Measurements from ENCODE around the gene GCNT1.
"Not testable (repeated sequence)": the region's sequence is repeated elsewhere in the genome, so short reads cannot be mapped to it uniquely, and the experiment has no call there.

The GCNT1 gene

DNA sequence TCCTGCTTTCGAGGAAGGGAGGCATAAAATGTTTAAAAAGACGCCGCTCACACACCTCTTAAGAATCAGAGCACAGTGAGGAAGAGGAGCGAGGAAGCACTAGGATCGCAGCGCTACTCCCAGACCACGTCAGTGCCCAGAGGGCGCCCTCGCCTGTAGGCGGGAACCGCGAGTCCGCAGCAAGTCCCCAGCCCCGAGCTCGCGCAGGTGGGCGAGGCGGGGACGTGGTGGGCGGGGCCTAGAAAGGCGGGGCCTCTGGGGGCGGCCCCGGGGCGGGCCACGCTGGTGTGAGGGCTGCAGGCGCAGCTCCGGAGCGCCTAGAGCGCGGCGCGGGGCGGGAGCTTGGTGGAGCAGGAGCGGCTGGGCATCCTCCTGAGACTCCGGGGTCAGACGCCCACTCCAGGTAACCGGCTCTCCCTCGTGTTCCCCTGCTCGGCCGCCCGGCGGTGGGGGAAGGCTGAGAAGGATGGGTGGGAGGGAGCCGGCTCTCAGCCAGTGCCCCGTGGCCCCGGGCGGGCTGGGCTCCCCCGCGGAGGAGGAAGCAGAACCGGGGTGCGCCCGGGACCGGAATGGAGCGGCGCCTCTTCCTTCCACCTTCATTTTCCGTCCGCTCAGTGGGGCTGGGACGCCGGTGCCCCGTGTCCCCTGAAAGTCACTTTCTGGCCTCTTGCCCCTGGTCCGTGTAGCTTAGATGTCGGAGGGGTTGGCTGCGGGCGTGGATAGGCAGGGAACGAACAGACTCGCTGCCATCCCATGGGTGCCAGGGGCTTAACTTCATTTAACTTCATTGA, at the start of gene GCNT1:
TSS of gene GCNT1 (plus strand) at position 280 of the 791 bp plus-strand sequence. CDS start 43,200 bp downstream, outside the sequence.
- in situ Hi-C loops (cut with MboI; ENCODE audit: low sequenced_read_pairs), result loop anchor here (10.0 kb wide), 1 partner anchor 206 kb away; no protein-coding TSS in a partner anchor

DNA sequence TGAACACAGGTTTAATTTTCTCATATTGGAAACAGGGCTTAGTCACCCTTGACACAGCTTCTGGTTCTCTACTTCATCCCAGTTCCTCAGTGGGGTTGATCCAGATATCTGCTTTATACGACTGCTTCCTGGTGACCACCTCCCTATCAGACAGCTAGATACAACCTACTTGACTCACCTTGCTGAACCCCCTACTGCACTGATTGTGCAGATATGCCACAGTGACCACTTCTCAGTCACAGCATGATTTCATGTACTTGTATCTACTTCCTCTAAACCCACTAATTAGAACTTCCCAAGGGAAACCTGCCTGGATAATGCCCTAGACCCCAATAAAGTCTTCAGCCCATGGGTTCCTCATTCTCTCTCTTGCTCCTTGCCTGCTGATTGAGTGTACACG, 46.3 kb upstream of the GCNT1 start:
- in situ Hi-C loops (cut with MboI; ENCODE audit: low sequenced_read_pairs), result no loop called here

DNA sequence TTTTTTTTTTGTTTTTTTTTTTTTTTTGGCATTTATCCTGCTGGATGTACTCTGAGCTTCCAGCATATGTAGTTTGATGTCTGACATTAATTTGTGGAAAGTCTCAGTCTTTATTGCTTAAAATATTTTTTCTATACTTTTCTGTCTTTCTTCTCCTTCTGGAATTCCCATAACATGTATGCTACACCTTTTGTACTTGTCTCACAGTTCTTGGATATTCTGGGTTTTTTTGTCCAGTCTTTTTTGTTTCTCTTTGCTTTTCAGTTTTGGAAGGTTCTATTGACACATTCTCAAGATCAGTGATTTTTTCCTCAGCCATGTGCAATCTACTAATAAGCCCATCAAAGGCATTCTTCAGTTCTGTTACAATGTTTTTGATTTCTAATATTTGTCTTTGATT, 45.3 kb upstream of the GCNT1 start:
- in situ Hi-C loops (cut with MboI; ENCODE audit: low sequenced_read_pairs), result no loop called here

DNA sequence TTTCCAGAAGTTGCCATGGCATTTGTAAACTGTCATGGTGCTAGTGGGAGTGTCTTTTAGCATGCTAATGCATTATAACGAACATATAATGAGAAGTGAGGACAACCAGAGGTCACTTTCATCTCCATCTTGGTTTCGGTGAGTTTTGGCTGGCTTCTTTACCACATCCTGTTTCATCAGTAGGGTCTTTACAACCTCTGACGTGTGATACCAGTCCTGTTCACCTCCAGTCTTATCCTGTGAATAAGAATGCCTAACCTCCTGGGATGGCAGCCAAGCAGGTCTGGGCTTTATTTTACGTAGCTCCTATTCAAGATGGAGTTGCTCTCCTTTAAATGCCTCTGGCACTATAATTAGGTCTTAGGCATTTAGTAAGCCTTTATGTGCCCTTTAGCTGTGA, 44.3 kb upstream of the GCNT1 start:
- in situ Hi-C loops (cut with MboI; ENCODE audit: low sequenced_read_pairs), result no loop called here

DNA sequence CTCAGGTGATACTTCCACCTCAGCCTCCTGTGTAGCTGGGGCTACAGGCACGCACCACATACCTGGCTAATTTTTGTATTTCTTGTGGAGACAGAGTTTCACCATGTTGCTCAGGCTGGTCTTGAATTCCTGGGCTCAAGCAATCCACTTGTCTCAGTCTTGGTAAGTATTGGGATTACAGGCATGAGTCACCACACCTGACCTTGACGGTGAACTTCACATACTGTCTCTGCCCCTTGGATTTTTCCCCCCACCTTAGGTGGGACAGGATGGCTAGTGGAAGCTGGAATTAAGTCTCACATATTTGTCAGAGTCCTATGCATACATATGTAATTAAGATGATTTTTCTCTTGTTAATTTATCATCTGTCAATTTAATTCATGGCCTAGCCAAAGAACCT, 43.8 kb upstream of the GCNT1 start:
- in situ Hi-C loops (cut with MboI; ENCODE audit: low sequenced_read_pairs), result no loop called here

DNA sequence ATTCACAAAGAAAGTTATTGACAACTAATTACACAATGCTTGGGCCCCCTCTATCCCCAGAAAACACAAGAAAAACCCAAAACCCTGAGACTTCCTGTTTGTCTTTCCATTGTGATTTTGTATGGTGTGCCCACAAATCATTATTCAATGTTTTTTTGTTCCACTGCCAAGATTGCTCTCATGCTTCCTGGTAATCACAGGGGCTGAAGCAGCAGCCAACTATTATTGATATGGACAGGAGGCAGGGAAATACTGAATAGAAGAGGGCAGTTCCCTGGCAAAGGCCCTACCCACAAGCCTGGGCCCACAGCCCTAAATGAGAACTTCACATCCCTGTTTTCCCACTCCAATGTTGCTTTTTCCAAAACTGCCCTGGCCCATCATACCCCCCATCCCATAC, 43.3 kb upstream of the GCNT1 start:
- in situ Hi-C loops (cut with MboI; ENCODE audit: low sequenced_read_pairs), result no loop called here

DNA sequence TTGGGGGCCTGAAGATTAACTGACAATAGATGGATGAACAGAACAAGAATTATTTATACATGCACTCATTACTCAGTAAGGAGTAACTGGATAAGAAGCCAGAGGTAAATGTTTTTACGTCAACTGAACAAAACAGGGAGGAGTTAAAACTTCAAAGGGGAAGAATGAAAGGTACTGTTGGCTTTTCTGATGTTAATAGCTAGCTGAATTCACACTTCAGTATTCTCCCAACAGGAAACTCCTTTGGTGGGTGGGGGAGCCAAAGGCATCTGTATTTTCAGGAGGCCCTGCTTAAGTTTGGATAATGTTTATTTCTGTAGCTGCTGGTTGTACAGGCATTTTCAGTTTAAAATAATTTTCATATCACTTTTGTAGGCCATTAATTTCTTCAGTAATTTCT, 41.6 kb upstream of the GCNT1 start:
- in situ Hi-C loops (cut with MboI; ENCODE audit: low sequenced_read_pairs), result no loop called here

DNA sequence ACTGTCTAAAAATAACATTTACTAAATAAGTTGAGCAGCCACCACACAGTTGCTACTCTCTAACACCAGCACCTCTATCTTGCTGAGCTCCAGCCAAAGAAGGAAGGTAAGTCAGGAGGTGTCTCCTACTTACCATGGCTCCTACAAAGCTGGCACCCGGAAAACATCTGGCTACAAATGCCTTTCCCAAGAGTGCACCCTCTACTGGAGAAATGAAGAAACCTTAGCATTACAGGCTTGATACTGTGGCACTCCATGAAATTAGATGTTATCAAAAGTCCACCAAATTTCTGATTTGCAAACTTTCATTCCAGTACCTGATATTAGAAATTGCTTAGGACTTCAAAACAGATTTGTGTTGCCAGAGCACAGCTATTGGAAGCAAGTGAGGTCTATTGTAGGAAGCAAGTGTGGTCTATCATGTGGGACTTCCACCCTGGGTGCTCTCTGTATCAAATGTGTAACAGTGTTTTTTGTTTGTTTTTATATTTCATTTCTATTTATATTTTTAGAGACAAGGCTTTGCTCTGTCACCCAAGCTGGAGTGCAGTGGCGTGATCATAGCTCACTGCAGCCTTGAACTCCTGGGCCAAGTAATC, 39.1 kb upstream of the GCNT1 start:
- in situ Hi-C loops (cut with MboI; ENCODE audit: low sequenced_read_pairs), result no loop called here

DNA sequence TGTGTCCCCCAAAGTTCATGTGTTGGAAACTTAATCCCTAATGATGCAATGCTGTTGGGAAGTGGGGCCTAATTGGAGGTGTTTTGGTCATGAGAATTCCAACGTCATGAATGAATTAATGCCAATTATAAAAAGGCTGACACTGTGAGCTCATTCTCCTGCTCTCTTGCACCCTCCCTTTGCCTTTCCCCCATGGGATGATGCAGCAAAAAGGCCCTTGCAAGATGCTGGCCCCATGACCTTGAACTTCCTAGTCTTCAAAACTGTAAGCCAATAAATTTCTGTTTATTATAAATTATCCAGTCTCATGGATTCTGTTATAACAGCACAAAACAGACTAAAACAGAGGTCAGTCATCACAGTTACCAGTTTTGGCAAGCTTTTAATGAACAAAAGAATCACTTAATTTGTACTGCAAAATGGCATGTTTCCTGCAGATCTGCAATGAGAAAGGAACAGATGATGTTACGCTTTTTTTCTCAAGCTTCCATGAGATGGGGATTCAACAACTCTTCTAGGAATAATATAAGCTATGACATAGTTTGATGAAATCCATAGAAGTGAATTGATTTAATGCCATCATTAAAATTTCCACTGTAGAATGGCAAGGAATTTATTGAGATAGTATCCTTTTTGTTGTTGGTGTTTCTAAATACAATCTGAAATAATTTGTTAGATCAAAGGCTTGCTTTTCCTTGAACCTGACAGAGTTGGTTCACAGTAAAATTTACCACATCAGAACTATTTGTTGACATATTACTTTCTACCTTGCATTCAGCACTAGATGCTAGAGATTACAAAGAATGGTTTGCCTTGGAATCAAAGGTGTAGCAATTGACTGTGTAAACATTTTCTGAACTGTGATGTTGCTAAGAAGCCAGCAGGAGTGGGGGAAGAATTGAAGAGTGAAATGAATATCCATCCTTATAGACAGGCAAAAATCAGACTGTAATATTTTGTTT, 35.5 kb upstream of the GCNT1 start:
- in situ Hi-C loops (cut with MboI; ENCODE audit: low sequenced_read_pairs), result no loop called here

DNA sequence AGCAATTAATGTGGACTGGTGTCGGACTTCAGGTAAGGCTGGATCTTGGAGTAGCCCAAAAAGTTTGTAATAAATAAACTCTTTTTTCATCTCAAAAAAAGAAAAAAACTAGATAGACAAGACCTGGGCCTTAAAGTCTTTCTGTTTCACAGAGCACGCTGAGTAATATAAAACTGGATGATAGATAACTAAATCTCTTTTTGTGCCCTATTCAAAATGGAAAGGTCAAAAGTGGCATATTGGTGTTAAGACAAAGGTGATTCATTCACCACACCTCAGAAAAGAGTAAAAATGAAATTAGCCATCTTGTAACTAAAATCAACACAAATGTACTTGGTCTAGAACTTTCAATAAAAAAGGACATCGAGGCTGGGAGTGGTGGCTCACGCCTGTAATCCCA, 34.5 kb upstream of the GCNT1 start:
- in situ Hi-C loops (cut with MboI; ENCODE audit: low sequenced_read_pairs), result no loop called here

DNA sequence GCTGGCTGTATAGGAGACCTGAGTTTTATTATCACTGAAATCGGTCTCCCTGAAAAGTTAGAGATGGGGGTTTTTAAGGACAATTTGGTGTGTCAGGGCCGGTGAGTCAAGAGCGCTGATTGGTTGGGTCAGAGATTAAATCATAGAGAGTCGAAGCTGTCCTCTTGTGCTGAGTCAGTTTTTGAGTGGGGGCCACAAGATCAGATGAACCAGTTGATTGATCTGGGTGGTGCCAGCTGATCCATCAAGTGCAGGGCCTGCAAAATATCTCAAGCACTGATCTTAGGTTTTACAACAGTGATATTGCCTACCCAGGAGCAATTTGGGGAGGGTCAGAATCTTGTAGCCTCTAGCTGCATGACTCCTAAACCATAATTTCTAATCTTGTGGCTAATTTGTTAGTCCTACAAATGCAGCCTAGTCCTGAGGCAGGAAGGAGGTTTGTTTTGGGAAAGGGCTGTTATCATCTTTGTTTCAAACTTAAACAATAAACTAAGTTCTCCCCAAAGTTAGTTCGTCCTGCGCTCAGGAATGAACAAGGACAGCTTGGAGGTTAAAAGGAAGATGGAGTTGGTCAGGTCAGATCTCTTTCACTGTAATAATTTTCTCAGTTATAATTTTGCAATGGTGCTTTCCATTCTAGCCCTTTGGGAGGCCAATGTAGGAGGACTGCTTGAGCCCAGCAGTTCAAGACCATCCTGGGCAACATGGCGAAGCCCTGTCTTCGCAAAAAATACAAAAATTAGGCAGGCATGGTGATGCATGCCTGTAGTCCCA, 33.1 kb upstream of the GCNT1 start:
- in situ Hi-C loops (cut with MboI; ENCODE audit: low sequenced_read_pairs), result no loop called here

DNA sequence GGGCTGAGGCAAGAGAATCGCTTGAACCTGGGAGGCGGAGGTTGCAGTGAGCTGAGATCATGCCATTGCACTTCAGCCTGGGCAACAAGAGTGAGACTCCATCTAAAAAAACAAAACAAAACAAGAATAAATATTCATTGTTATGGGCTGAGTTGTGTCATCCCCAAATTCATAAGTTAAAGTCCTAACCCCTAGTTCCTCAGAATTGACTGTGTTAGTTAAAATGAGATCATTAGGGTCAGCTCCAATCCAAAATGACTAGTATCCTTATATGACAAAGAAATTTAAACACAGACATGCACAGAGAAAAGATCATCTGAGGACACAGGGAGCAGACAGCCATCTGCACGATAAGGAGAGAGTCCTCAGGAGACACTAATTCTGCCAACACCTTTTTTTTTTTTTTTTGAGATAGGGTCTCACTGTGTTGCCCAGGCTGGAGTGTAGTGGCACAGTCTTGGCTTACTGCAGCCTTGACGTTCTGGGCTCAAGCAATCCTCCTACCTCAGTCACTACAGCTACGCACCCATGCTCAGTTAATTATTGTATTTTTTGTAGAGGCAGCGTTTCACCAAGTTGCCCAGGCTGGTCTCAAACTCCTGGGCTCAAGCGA, 32.1 kb upstream of the GCNT1 start:
- in situ Hi-C loops (cut with MboI; ENCODE audit: low sequenced_read_pairs), result no loop called here

DNA sequence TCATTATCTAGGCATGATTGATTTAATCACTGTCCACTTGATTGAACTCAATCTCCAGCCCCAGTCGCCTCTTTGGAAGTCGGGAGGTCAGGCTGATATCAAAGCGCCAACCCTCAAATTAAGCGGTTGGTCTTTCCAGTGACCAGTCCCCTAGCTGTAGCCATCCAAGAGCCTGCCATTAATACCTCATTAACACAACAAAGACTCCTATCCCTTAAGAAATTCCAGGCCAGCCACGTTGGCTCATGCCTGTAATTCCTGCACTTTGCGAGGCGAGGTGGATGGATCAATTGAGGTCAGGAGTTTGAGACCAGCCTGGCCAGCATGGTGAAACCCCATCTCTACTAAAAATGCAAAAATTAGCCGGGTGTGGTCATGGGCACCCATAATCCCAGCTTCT, 27.4 kb upstream of the GCNT1 start:
- in situ Hi-C loops (cut with MboI; ENCODE audit: low sequenced_read_pairs), result no loop called here

DNA sequence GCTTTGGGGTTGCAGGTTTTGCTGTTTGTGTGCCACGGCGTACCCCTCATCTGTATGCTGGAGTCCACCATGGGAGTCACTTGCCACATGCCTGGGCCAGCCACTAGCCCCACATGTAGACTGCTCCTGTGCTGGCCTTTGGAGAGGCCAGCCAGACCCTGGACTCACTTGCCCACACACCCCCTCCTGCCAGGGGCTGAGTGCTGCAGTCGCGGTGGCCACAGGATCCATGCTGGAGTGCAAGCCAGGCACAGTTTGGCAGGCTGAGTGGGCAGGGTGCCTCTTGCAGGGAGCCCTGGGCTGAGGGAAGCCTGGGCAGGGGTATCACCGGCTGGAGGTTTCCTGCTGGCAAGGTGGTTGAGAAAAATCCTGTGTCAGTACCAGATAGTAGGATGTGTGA, 25.6 kb upstream of the GCNT1 start:
- in situ Hi-C loops (cut with MboI; ENCODE audit: low sequenced_read_pairs), result no loop called here

DNA sequence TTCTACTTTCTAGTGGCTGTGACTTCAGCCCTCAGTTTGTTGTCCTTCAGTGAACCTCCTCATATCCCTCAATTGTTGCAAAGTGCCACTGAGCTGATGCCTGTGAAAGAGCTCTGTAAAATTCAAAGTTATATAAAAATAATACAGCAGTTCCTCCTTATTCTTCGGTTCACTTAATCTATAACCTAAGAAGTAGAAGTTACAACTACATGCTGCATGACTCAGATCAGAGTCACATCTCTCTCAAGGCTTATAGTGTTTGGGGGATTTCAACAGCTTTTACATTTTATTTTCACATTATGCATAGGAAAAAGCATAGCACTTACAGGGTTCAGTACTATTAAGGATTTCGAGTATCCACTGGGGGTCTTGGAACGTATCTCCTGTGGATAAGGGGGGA, 25.1 kb upstream of the GCNT1 start:
- in situ Hi-C loops (cut with MboI; ENCODE audit: low sequenced_read_pairs), result no loop called here

DNA sequence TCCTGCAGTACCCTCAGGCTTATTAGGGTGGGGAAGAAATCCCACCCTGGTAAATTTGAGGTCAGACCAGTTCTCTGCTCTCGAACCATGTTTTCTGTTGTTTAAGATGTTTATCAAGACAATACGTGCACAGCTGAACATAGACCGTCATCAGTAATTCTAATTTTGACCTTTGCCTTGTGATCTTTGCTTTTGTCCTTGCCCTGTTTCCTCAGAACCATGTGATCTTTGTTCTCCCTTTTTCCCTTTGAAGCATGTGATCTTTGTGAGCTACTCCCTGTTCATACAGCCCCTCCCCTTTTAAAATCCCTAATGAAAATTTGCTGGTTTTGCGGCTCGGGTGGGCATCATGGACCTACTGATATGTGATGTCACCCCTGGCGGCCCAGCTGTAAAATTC, 24.1 kb upstream of the GCNT1 start:
- in situ Hi-C loops (cut with MboI; ENCODE audit: low sequenced_read_pairs), result not testable (repeated sequence)

DNA sequence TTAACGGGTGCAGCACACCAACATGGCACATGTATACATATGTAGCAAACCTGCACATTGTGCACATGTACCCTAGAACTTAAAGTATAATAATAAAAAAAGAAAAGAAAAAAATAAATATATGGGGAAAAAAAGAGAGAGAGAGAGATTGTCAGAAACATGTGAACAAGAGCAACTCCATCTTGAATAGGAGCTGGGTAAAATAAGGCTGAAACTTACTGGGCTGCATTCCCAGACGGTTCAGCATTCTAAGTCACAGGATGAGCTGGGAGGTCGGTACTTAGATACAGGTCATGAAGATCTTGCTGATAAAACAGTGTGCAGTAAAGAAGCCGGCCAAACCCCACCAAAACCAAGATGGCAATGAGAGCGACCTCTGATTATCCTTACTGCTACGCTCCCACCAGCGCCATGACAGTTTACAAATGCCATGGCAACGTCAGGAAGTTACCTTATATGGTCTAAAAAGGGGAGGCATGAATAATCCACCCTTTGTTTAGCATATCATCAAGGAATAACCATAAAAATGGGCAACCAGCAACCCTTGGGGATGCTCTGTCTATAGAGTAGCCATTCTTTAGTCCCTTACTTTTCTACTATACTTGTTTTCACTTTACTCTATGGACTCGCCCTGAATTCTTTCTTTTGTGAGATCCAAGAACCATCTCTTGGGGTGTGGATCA, 21.8 kb upstream of the GCNT1 start:
- in situ Hi-C loops (cut with MboI; ENCODE audit: low sequenced_read_pairs), result not testable (repeated sequence)

DNA sequence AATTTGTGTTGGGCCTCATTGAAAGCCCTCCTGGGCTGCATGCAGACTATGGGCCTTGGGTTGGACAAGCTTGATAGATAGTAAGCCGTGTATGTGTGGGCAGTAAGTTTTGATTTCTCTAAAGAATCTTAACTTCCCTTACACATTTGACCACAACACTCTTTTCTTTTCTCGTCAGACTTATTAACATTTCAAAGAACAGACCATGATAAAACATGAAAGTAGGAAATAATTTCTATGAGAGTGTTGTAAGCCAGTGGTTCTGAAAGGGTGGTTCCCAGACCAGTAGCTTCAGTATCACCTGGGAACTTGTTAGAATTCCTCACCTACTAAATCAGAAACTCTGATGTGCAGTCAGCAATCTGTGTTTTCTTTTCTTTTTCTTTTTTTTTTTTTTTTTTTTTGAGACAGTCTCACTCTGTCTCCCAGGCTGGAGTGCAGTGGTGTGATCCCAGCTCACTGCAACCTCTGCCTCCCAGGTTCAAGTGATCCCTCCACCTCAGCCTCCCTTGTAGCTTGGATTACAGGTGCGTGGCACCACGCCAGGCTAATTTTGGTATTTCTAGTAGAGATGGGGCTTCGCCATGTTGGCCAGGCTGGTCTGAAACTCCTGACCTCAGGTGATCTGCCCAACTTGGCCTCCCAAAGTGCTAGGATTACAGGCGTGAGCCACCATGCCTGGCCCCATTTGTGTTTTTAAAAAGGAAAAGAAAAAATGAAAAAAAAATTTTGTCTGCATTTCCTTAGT, 20.0 kb upstream of the GCNT1 start:
- in situ Hi-C loops (cut with MboI; ENCODE audit: low sequenced_read_pairs), result no loop called here
